MM.1S (cell line): ENCODE results near the gene TMC8.

Experiments
- CTCF ChIP-seq: fragments of 300-600 bp; sonication (generic); IDR thresholded peaks from 2 replicates; pipeline ENCODE4 v1.5.1; 2016; ENCODE audit warnings: antibody characterized with exemption, low read length, mixed read lengths
- EZH2 ChIP-seq: fragments of 300-600 bp; sonication (generic); optimal IDR thresholded peaks from 2 replicates; pipeline ENCODE3; 2017; ENCODE audit warnings: low read depth, mild to moderate bottlenecking, antibody characterized with exemption, low read length, mixed read lengths

GRCh38 chr17:78082988-78083387 is 47.6 kb upstream of the TMC8 start:
- no peak for TF ChIP-seq CTCF
- no peak for TF ChIP-seq EZH2
